Upper lobe of left lung (tissue), 6 donors: ENCODE measurements around the gene ATXN3. TPM values are rescaled to one million over a fixed set of nuclear protein-coding genes. Genes with fewer than 3 reads are reported as not detected.

Experiments used
- ATAC-seq, 2 donors: fragments of 200-7000 bp; cut with Tn5 transposase; one replicate each; pipeline ENCODE4 v1.9.1; 2022; ENCODE audit warnings: mild to moderate bottlenecking in 2 of 2, moderate library complexity in 2 of 2; ENCODE audit not compliant: low FRiP score in 2 of 2
- DNase-seq, 2 donors: peaks; one replicate each; pipeline ENCODE4 v3.0.0-alpha.2; 2019 to 2020
- H3K27ac ChIP-seq, 4 donors: fragments of 200-600 bp; sonication (generic); one replicate each; pipeline ENCODE4 v1.5.1; 2016 to 2019
- H3K27me3 ChIP-seq, 4 donors: fragments of 200-600 bp; sonication (generic); one replicate each; pipeline ENCODE4 v1.5.1; 2017 to 2019
- H3K36me3 ChIP-seq, 4 donors: fragments of 200-600 bp; sonication (generic); one replicate each; pipeline ENCODE4 v1.5.1; 2016 to 2019
- H3K4me1 ChIP-seq, 4 donors: fragments of 200-600 bp; sonication (generic); one replicate each; pipeline ENCODE4 v1.5.1; 2018 to 2019
- H3K4me3 ChIP-seq, 4 donors: fragments of 200-600 bp; sonication (generic); one replicate each; pipeline ENCODE4 v1.5.1; 2017 to 2019; ENCODE audit warnings: mild to moderate bottlenecking in 2 of 4, moderate library complexity in 1 of 4
- H3K9me3 ChIP-seq, 4 donors: fragments of 200-600 bp; sonication (generic); one replicate each; pipeline ENCODE4 v1.5.1; 2018 to 2019
- EP300 ChIP-seq, 4 donors: sonication (generic); formaldehyde crosslinking; IDR thresholded peaks; one replicate each; pipeline ENCODE4 v1.5.1; 2017; ENCODE audit warnings: antibody characterized with exemption in 4 of 4, control low read depth in 2 of 4
- POLR2A ChIP-seq, 4 donors: fragments of 450-650 bp; IDR thresholded peaks; one replicate each; pipeline ENCODE4 v1.5.1; 2016 to 2017; ENCODE audit warnings: antibody characterized with exemption in 4 of 4, mild to moderate bottlenecking in 2 of 4
- POLR2AphosphoS5 ChIP-seq, 2 donors: sonication (generic); formaldehyde crosslinking; IDR thresholded peaks; one replicate each; pipeline ENCODE4 v1.5.1; 2017; ENCODE audit warnings: antibody characterized with exemption in 2 of 2
- WGBS, 2 donors: methylation state at CpG; one replicate each; pipeline ENCODE4 v1.1.5; 2017 to 2018; 5-methylcytosine and 5-hydroxymethylcytosine counted together
- total RNA-seq, 6 donors: library from RNA; depleted of rRNA in 4 of 6; stranded (reverse); fragments of >200 nt in 4 of 6; gene quantifications; one replicate each; pipeline versions ENCODE4 v1.1.0 to v1.2.1, GENCODE V29; 2016 to 2021
- TF ChIP-seq, protein P1 (sequence below), 6 experiments: fragments of 450-650 bp in 4 of 6; fragments of 200-600 bp in 2 of 6; sonication (generic) in 2 of 6; IDR thresholded peaks; one replicate each; pipeline ENCODE4 v1.5.1; 2016 to 2019; ENCODE audit warnings: antibody characterized with exemption in 6 of 6
- donor health status: DM: no; HTN: no; CAD: no; lungs with moderate emphysema.
- donor health status: DM: no; HTN: yes; CAD: no; lungs with severe emphysema.

Gene ATXN3
- 100 to 1,000 TPM in 1 of 6 donors, 10 to 100 TPM in 5; 17.8 to 154 (median 31.6) TPM for total RNA-seq

DNA sequence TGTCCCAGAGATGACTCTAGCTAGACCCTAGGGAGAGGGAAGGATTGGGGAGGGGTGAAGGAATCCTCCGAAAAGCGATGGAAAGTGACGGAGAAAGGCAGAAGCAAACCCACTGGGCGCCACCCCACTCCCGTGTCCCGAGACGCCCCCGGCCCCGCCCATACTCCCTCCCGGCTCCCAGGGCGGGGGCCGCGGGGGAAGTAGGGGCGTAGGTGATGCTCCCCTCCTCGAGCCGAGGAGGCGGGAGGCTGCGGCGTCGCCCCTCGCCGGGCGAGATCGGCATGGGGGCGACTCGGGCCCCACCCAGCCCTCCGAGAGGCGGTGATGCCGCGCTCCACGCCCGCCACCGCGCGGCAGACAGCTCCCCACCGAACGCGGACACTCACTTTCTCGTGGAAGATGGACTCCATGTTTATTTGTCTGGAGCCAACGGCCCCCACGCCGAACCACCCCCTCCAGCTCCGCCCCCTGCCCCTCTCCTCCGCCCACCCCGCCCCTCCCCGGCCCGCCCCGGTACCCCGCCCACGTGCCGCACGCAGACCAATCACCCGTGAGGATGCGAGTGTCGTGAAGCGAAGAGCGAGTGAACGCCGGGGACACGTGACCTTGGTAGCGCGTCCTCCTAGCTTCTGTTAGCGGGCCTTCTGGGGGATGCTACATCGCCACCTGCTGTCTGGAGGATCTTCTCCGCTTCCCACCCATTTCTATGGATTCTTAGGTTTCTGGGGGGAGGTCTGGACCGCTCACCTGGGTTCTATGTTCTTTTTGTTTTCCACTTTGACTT lies at the start of gene ATXN3:
TSS of gene ATXN3 (minus strand) at position 440 of the 784 bp plus-strand sequence. CDS start at position 410, 30 bp downstream.
- ATAC-seq (peak; percentile 97 to 98), DNase-seq (peak; percentile 97 to 98)
- H3K27ac ChIP-seq = peak within 1 kb of the TSS; percentile 90 to 98 (median 96)
- H3K36me3 ChIP-seq = no peaks in the 10 kb centered on the region
- H3K4me3 ChIP-seq = peak within 1 kb of the TSS; percentile 74 to 97 (median 97)
- no peaks in the 10 kb centered on the region for H3K9me3 ChIP-seq
- H3K4me1 ChIP-seq = peaks cover 24 to 42% (median 33%) of the 10 kb centered on the region in 4 donors
- no peaks in the 10 kb centered on the region for H3K27me3 ChIP-seq
- 2 to 3% methylated on average over 19 to 23 of the region's 66 CpGs for WGBS, 2 donors
- TF ChIP-seq EP300 (IDR thresholded peaks at IDR 0.05) (no peak), POLR2AphosphoS5 (IDR thresholded peaks at IDR 0.05) (peak; percentile 43 to 66), POLR2A (IDR thresholded peaks at IDR 0.05) (peak in 3 of 4 donors; percentile 59 to 76 (median 59))
- TF ChIP-seq, protein P1, sequence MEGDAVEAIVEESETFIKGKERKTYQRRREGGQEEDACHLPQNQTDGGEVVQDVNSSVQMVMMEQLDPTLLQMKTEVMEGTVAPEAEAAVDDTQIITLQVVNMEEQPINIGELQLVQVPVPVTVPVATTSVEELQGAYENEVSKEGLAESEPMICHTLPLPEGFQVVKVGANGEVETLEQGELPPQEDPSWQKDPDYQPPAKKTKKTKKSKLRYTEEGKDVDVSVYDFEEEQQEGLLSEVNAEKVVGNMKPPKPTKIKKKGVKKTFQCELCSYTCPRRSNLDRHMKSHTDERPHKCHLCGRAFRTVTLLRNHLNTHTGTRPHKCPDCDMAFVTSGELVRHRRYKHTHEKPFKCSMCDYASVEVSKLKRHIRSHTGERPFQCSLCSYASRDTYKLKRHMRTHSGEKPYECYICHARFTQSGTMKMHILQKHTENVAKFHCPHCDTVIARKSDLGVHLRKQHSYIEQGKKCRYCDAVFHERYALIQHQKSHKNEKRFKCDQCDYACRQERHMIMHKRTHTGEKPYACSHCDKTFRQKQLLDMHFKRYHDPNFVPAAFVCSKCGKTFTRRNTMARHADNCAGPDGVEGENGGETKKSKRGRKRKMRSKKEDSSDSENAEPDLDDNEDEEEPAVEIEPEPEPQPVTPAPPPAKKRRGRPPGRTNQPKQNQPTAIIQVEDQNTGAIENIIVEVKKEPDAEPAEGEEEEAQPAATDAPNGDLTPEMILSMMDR (IDR thresholded peaks at IDR 0.05) = peak; percentile 46 to 79 (median 71)

- no peak for DNase-seq
Observed at GRCh38 chr14:92154283-92154942, 48.0 kb upstream of the ATXN3 start.

DNA sequence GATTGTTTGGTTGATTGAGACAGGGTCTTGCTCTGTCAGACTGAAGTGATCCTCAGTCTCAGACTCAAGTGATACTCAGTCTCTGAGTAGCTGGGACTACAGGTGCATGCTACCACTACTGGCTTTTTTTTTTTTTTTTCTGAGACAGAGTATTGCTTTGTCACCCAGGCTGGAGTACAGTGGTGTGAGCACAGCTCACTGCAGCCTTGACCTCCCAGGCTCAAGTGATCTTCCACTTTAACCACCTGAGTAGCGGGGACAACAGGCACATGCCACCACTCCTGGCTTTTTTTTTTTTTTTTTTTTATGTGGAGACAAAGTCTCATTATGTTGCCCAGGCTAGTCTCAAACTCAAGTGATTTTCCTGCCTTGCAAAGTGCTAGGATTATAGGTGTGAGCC lies 47.2 kb upstream of the ATXN3 start:
- ATAC-seq = peak; percentile 32 to 84
- DNase-seq = peak in 1 of 2 donors; percentile 67
- WGBS, 2 donors = 86 to 89% methylated on average over 1 of the region's 1 CpG

More at GRCh38 chr14:92154283-92154942, 48.0 kb upstream of the ATXN3 start:
- Histone ChIP-seq H3K27ac (no peak overlapping the region), H3K9me3 (no peaks in the 10 kb centered on the region), H3K27me3 (no peaks in the 10 kb centered on the region), H3K4me1 (peaks cover 0 to 10% (median 2%) of the 10 kb centered on the region in 4 donors), H3K4me3 (no peak overlapping the region), H3K36me3 (peaks cover 26 to 73% (median 43%) of the 10 kb centered on the region in 4 donors)
- no peak for ATAC-seq
- WGBS, 2 donors = 65 to 67% methylated on average over 3 of the region's 3 CpGs
- TF ChIP-seq EP300 (IDR thresholded peaks at IDR 0.05) = no peak
- no peak for TF ChIP-seq POLR2A (IDR thresholded peaks at IDR 0.05)
- no peak for TF ChIP-seq POLR2AphosphoS5 (IDR thresholded peaks at IDR 0.05)
- TF ChIP-seq, protein P1 (IDR thresholded peaks at IDR 0.05) = no peak

GRCh38 chr14:92144708-92145107 lies 38.3 kb upstream of the ATXN3 start:
- ATAC-seq (no peak), DNase-seq (no peak)
- Histone ChIP-seq H3K36me3 (peaks cover 20 to 82% (median 64%) of the 10 kb centered on the region in 4 donors), H3K27ac (no peak overlapping the region), H3K4me1 (no peaks in the 10 kb centered on the region), H3K9me3 (no peaks in the 10 kb centered on the region), H3K27me3 (no peaks in the 10 kb centered on the region), H3K4me3 (no peak overlapping the region)
- TF ChIP-seq, protein P1 (IDR thresholded peaks at IDR 0.05) = no peak
- no peak for TF ChIP-seq POLR2AphosphoS5 (IDR thresholded peaks at IDR 0.05)
- no peak for TF ChIP-seq EP300 (IDR thresholded peaks at IDR 0.05)
- TF ChIP-seq POLR2A (IDR thresholded peaks at IDR 0.05) = no peak
- 93 to 100% methylated on average over 2 of the region's 2 CpGs for WGBS, 2 donors

More for the DNA sequence above, 47.2 kb upstream of the ATXN3 start:
- no peak overlapping the region for H3K4me3 ChIP-seq
- peaks cover 0 to 10% (median 2%) of the 10 kb centered on the region in 4 donors for H3K4me1 ChIP-seq
- H3K27ac ChIP-seq = peak overlapping the region in 1 of 4 donors; percentile 43
- no peaks in the 10 kb centered on the region for H3K27me3 ChIP-seq
- no peak for TF ChIP-seq POLR2AphosphoS5 (IDR thresholded peaks at IDR 0.05)
- TF ChIP-seq, protein P1 (IDR thresholded peaks at IDR 0.05) = no peak
- TF ChIP-seq EP300 (IDR thresholded peaks at IDR 0.05) = peak in 1 of 4 donors; percentile 26
- TF ChIP-seq POLR2A (IDR thresholded peaks at IDR 0.05) = no peak
- H3K9me3 ChIP-seq = no peaks in the 10 kb centered on the region
- H3K36me3 ChIP-seq = peaks cover 18 to 64% (median 41%) of the 10 kb centered on the region in 4 donors
